Measurements from ENCODE around the gene CTNND2. TPM values are rescaled to one million over a fixed set of nuclear protein-coding genes. Genes with fewer than 3 reads are reported as not detected.

Gene CTNND2
- total RNA-seq, 2 donors from 2014 or later: not detected

GRCh38 chr5:11528720-11529119 lies 375.5 kb downstream of the CTNND2 start:
- no peaks in the 10 kb centered on the region for H3K36me3 Mint-ChIP-seq (ENCODE audit: insufficient read depth in 2 of 2)
- no peak for ATAC-seq (replicated peaks in 1 of 2)
- no peaks in the 10 kb centered on the region for H3K4me1 Mint-ChIP-seq (ENCODE audit: low read depth)
- H3K27me3 Mint-ChIP-seq (ENCODE audit: low read depth): peaks cover 5% of the 10 kb centered on the region
- H3K27ac Mint-ChIP-seq: no peak overlapping the region
- no peaks in the 10 kb centered on the region for H3K9me3 Mint-ChIP-seq
- no peak for DNase-seq
- H3K4me3 Mint-ChIP-seq: no peak overlapping the region

- Mint-ChIP-seq H3K9me3 (no peaks in the 10 kb centered on the region), H3K4me1 (ENCODE audit: low read depth) (no peaks in the 10 kb centered on the region), H3K36me3 (ENCODE audit: insufficient read depth in 2 of 2) (no peaks in the 10 kb centered on the region), H3K4me3 (no peak overlapping the region), H3K27ac (no peak overlapping the region), H3K27me3 (ENCODE audit: low read depth) (peaks cover 5% of the 10 kb centered on the region)
- DNase-seq (no peak), ATAC-seq (replicated peaks in 1 of 2) (no peak)
Measured at GRCh38 chr5:11527652-11528349, 376.4 kb downstream of the CTNND2 start.

GRCh38 chr5:11525020-11525419 lies 379.2 kb downstream of the CTNND2 start:
- Mint-ChIP-seq H3K27me3 (ENCODE audit: low read depth) (peaks cover 5% of the 10 kb centered on the region), H3K27ac (no peak overlapping the region), H3K9me3 (peaks cover 1 to 2% of the 10 kb centered on the region in 2 donors), H3K36me3 (ENCODE audit: insufficient read depth in 2 of 2) (no peaks in the 10 kb centered on the region), H3K4me3 (no peak overlapping the region), H3K4me1 (ENCODE audit: low read depth) (no peaks in the 10 kb centered on the region)
- no peak for DNase-seq
- ATAC-seq (replicated peaks in 1 of 2): no peak

- H3K4me1 Mint-ChIP-seq (ENCODE audit: low read depth): no peaks in the 10 kb centered on the region
- peaks cover 5% of the 10 kb centered on the region for H3K27me3 Mint-ChIP-seq (ENCODE audit: low read depth)
- no peak overlapping the region for H3K27ac Mint-ChIP-seq
- no peak overlapping the region for H3K4me3 Mint-ChIP-seq
- ATAC-seq (replicated peaks in 1 of 2): no peak
- no peaks in the 10 kb centered on the region for H3K36me3 Mint-ChIP-seq (ENCODE audit: insufficient read depth in 2 of 2)
- peaks cover 1 to 2% of the 10 kb centered on the region in 2 donors for H3K9me3 Mint-ChIP-seq
- no peak for DNase-seq
Measured at GRCh38 chr5:11524188-11524587, 380.1 kb downstream of the CTNND2 start.

- peaks cover 1 to 2% of the 10 kb centered on the region in 2 donors for H3K9me3 Mint-ChIP-seq
- no peaks in the 10 kb centered on the region for H3K4me1 Mint-ChIP-seq (ENCODE audit: low read depth)
- no peaks in the 10 kb centered on the region for H3K36me3 Mint-ChIP-seq (ENCODE audit: insufficient read depth in 2 of 2)
- peaks cover 5% of the 10 kb centered on the region for H3K27me3 Mint-ChIP-seq (ENCODE audit: low read depth)
- DNase-seq (no peak), ATAC-seq (replicated peaks in 1 of 2) (no peak)
- H3K4me3 Mint-ChIP-seq: no peak overlapping the region
- H3K27ac Mint-ChIP-seq: no peak overlapping the region
Measured at GRCh38 chr5:11522796-11523195, 381.4 kb downstream of the CTNND2 start.

- H3K27me3 Mint-ChIP-seq (ENCODE audit: low read depth): peaks cover 4% of the 10 kb centered on the region
- no peak for ATAC-seq (replicated peaks in 1 of 2)
- no peak overlapping the region for H3K4me3 Mint-ChIP-seq
- H3K9me3 Mint-ChIP-seq: peaks cover 1 to 2% of the 10 kb centered on the region in 2 donors
- H3K36me3 Mint-ChIP-seq (ENCODE audit: insufficient read depth in 2 of 2): no peaks in the 10 kb centered on the region
- no peak overlapping the region for H3K27ac Mint-ChIP-seq
- no peaks in the 10 kb centered on the region for H3K4me1 Mint-ChIP-seq (ENCODE audit: low read depth)
- DNase-seq: no peak
Measured at GRCh38 chr5:11520241-11520930, 383.9 kb downstream of the CTNND2 start.

GRCh38 chr5:11519236-11519635 lies 385.0 kb downstream of the CTNND2 start:
- ATAC-seq (replicated peaks in 1 of 2) (no peak), DNase-seq (no peak)
- no peaks in the 10 kb centered on the region for H3K27me3 Mint-ChIP-seq (ENCODE audit: low read depth)
- peaks cover 1 to 2% of the 10 kb centered on the region in 2 donors for H3K9me3 Mint-ChIP-seq
- H3K27ac Mint-ChIP-seq: no peak overlapping the region
- H3K4me1 Mint-ChIP-seq (ENCODE audit: low read depth): no peaks in the 10 kb centered on the region
- H3K36me3 Mint-ChIP-seq (ENCODE audit: insufficient read depth in 2 of 2): no peaks in the 10 kb centered on the region
- H3K4me3 Mint-ChIP-seq: no peak overlapping the region

- Mint-ChIP-seq H3K27me3 (ENCODE audit: low read depth) (no peaks in the 10 kb centered on the region), H3K4me1 (ENCODE audit: low read depth) (no peaks in the 10 kb centered on the region), H3K4me3 (no peak overlapping the region), H3K36me3 (ENCODE audit: insufficient read depth in 2 of 2) (no peaks in the 10 kb centered on the region), H3K9me3 (peaks cover 1 to 2% of the 10 kb centered on the region in 2 donors), H3K27ac (no peak overlapping the region)
- DNase-seq (no peak), ATAC-seq (replicated peaks in 1 of 2) (no peak)
Measured at GRCh38 chr5:11518676-11519075, 385.6 kb downstream of the CTNND2 start.

- Mint-ChIP-seq H3K36me3 (ENCODE audit: insufficient read depth in 2 of 2) (no peaks in the 10 kb centered on the region), H3K4me1 (ENCODE audit: low read depth) (no peaks in the 10 kb centered on the region), H3K4me3 (no peak overlapping the region), H3K27ac (no peak overlapping the region), H3K27me3 (ENCODE audit: low read depth) (no peaks in the 10 kb centered on the region), H3K9me3 (no peaks in the 10 kb centered on the region)
- DNase-seq (no peak), ATAC-seq (replicated peaks in 1 of 2) (no peak)
Measured at GRCh38 chr5:11514705-11515432, 389.4 kb downstream of the CTNND2 start.

- no peaks in the 10 kb centered on the region for H3K9me3 Mint-ChIP-seq
- no peak overlapping the region for H3K4me3 Mint-ChIP-seq
- H3K36me3 Mint-ChIP-seq (ENCODE audit: insufficient read depth in 2 of 2): no peaks in the 10 kb centered on the region
- no peaks in the 10 kb centered on the region for H3K4me1 Mint-ChIP-seq (ENCODE audit: low read depth)
- no peak overlapping the region for H3K27ac Mint-ChIP-seq
- DNase-seq (no peak), ATAC-seq (replicated peaks in 1 of 2) (no peak)
- no peaks in the 10 kb centered on the region for H3K27me3 Mint-ChIP-seq (ENCODE audit: low read depth)
Measured at GRCh38 chr5:11511878-11512277, 392.4 kb downstream of the CTNND2 start.

GRCh38 chr5:11510889-11511288 lies 393.4 kb downstream of the CTNND2 start:
- Mint-ChIP-seq H3K27ac (no peak overlapping the region), H3K36me3 (ENCODE audit: insufficient read depth in 2 of 2) (no peaks in the 10 kb centered on the region)

GRCh38 chr5:11509793-11510192 lies 394.5 kb downstream of the CTNND2 start:
- H3K27me3 Mint-ChIP-seq (ENCODE audit: low read depth): no peaks in the 10 kb centered on the region
- H3K4me3 Mint-ChIP-seq: no peak overlapping the region
- DNase-seq: no peak
- no peaks in the 10 kb centered on the region for H3K36me3 Mint-ChIP-seq (ENCODE audit: insufficient read depth in 2 of 2)
- no peak overlapping the region for H3K27ac Mint-ChIP-seq
- no peak for ATAC-seq (replicated peaks in 1 of 2)
- H3K4me1 Mint-ChIP-seq (ENCODE audit: low read depth): no peaks in the 10 kb centered on the region
- H3K9me3 Mint-ChIP-seq: no peaks in the 10 kb centered on the region

More at GRCh38 chr5:11510889-11511288, 393.4 kb downstream of the CTNND2 start:
- Mint-ChIP-seq H3K4me1 (ENCODE audit: low read depth) (no peaks in the 10 kb centered on the region), H3K27me3 (ENCODE audit: low read depth) (no peaks in the 10 kb centered on the region), H3K9me3 (no peaks in the 10 kb centered on the region), H3K4me3 (no peak overlapping the region)
- no peak for ATAC-seq (replicated peaks in 1 of 2)
- DNase-seq: no peak

GRCh38 chr5:11507156-11507910 lies 396.9 kb downstream of the CTNND2 start:
- no peaks in the 10 kb centered on the region for H3K4me1 Mint-ChIP-seq (ENCODE audit: low read depth)
- no peaks in the 10 kb centered on the region for H3K27me3 Mint-ChIP-seq (ENCODE audit: low read depth)
- H3K27ac Mint-ChIP-seq: no peak overlapping the region
- no peaks in the 10 kb centered on the region for H3K9me3 Mint-ChIP-seq
- H3K36me3 Mint-ChIP-seq (ENCODE audit: insufficient read depth in 2 of 2): no peaks in the 10 kb centered on the region
- no peak overlapping the region for H3K4me3 Mint-ChIP-seq
- ATAC-seq (replicated peaks in 1 of 2): no peak
- DNase-seq: no peak

Measured in activated T-cell treated with anti-CD3 and anti-CD28 coated beads, Interleukin-2, amount 50 U/mL, for 72 hours (primary cell).